GM23248 (cell line): ENCODE results near the gene CENPM. TPM values are rescaled to one million over a fixed set of nuclear protein-coding genes. Genes with fewer than 3 reads are reported as not detected.

Experiments used
- DNase-seq: peaks from one replicate; pipeline ENCODE4 v3.0.0-alpha.2; 2015
- H2AFZ ChIP-seq: fragments of 200-600 bp; sonication (generic); 2 replicates; pipeline ENCODE4 v1.6.1; 2016; ENCODE audit warnings: antibody characterized with exemption
- H3F3A ChIP-seq: fragments of 200-600 bp; sonication (generic); 2 replicates; pipeline ENCODE4 v1.6.1; 2016; ENCODE audit warnings: mild to moderate bottlenecking, antibody characterized with exemption, mixed run types; ENCODE audit not compliant: insufficient read depth
- H3K27ac ChIP-seq: fragments of 200-600 bp; sonication (generic); 2 replicates; pipeline ENCODE4 v1.5.1; 2016; ENCODE audit warnings: mild to moderate bottlenecking
- H3K27me3 ChIP-seq: fragments of 200-600 bp; sonication (generic); replicated peaks from 2 replicates; pipeline ENCODE4 v1.6.1; 2016; ENCODE audit warnings: mild to moderate bottlenecking; ENCODE audit not compliant: insufficient read depth
- H3K36me3 ChIP-seq: fragments of 200-600 bp; sonication (generic); 2 replicates; pipeline ENCODE4 v1.6.1; 2016; ENCODE audit warnings: low read depth, mild to moderate bottlenecking
- H3K4me1 ChIP-seq: fragments of 200-600 bp; sonication (generic); 2 replicates; pipeline ENCODE4 v1.6.1; 2016; ENCODE audit warnings: mild to moderate bottlenecking; ENCODE audit not compliant: insufficient read depth
- H3K4me2 ChIP-seq: fragments of 200-600 bp; sonication (generic); one replicate; pipeline ENCODE4 v1.6.1; 2016; ENCODE audit warnings: mild to moderate bottlenecking; ENCODE audit not compliant: unreplicated experiment
- H3K4me3 ChIP-seq: fragments of 200-600 bp; sonication (generic); 2 replicates; pipeline ENCODE4 v1.5.1; 2016; ENCODE audit warnings: mild to moderate bottlenecking
- H3K79me2 ChIP-seq: fragments of 200-600 bp; sonication (generic); 2 replicates; pipeline ENCODE4 v1.6.1; 2016; ENCODE audit warnings: mild to moderate bottlenecking; ENCODE audit not compliant: insufficient read depth
- H3K9ac ChIP-seq: fragments of 200-600 bp; sonication (generic); 2 replicates; pipeline ENCODE4 v1.6.1; 2016; ENCODE audit warnings: mild to moderate bottlenecking
- H3K9me2 ChIP-seq: fragments of 200-600 bp; sonication (generic); 2 replicates; pipeline ENCODE4 v1.6.1; 2016; ENCODE audit warnings: mixed run types, mild to moderate bottlenecking, moderate library complexity; ENCODE audit not compliant: insufficient read depth
- H3K9me3 ChIP-seq: fragments of 200-600 bp; sonication (generic); one replicate; pipeline ENCODE4 v1.6.1; 2017; ENCODE audit warnings: low read depth
- H4K20me1 ChIP-seq: fragments of 200-600 bp; sonication (generic); 2 replicates; pipeline ENCODE4 v1.6.0; 2016; ENCODE audit not compliant: insufficient read depth
- EZH2 ChIP-seq: fragments of 200-600 bp; sonication (generic); IDR thresholded peaks from 2 replicates; pipeline ENCODE4 v1.6.1; 2018; ENCODE audit warnings: antibody characterized with exemption, mild to moderate bottlenecking; ENCODE audit not compliant: insufficient read depth, poor library complexity, severe bottlenecking
- EZH2phosphoT487 ChIP-seq: fragments of 200-600 bp; sonication (generic); IDR thresholded peaks from 2 replicates; pipeline ENCODE4 v1.6.1; 2018; ENCODE audit warnings: antibody characterized with exemption, moderate library complexity, mild to moderate bottlenecking, low read depth; ENCODE audit not compliant: insufficient read depth
- WGBS, 2 experiments: methylation state at CpG; one replicate each; pipeline ENCODE4 v1.1.6; 2015 to 2017; ENCODE audit warnings: low lambda C conversion rate in 2 of 2, low coverage in 1 of 2; ENCODE audit errors: missing lambda C conversion rate in 2 of 2; 5-methylcytosine and 5-hydroxymethylcytosine counted together
- in situ Hi-C: fragments of 300-500 bp; cut with MboI; formaldehyde crosslinking; loops from 2 replicates; pipeline ENCODE4 v1.15.0; 2020
- polyA plus RNA-seq: library from polyadenylated mRNA; unstranded; fragments of >200 nt; fragmentation: Nextera tagmentation; extraction: Ambion mirVana; gene quantifications from 2 replicates; pipeline ENCODE4 v1.2.1, GENCODE V29; 2016
- total RNA-seq: library from RNA; depleted of rRNA; stranded (reverse); fragments of >200 nt; shearing (Covaris generic); gene quantifications from 2 replicates; pipeline ENCODE4 v1.2.3, GENCODE V29; 2014

Gene CENPM
- total and polyA plus RNA-seq, 2 experiments from 2014 or later = 5.7 to 18.9 TPM

DNA sequence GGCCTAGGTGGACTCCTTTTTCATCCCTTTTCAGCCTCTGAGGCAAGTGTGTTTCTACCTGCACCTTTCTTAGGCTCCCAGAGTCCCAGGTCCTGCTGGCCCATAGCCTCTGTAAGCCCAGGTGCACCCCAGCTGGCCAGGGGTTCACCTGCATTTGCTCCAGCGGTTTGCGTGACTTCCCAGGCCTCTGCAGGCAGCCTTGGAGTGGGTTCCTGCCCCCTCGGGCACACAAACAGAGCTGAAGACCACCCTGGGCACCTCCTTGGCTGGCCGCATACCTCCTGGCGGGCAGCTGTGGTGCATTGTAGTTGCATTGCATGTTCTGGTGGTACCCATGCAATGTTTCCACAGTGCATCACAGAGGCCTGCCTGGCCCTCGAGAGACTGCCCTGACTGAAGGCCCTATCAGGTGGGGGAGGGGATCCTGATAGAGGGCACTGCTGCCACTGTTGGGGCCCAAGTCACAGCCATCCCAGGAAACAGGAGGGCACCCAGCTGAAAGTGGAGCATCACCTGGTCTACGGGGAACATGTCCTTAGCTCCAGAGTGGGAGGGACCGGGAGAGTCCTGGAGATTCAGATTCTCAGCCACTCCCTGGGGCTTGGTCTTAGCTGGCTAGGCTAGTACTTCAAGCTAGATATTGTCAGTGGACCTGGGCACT lies 46.2 kb downstream of the CENPM start:
- Histone ChIP-seq H3K9me3 (no peaks in the 10 kb centered on the region), H3K4me2 (no peak overlapping the region), H3F3A (no peaks in the 10 kb centered on the region), H3K4me1 (peaks cover 3% of the 10 kb centered on the region; the same call in 1 of the 2 replicates), H4K20me1 (no peaks in the 10 kb centered on the region), H3K4me3 (no peak overlapping the region), H3K9ac (no peak overlapping the region), H3K79me2 (no peaks in the 10 kb centered on the region), H3K9me2 (no peaks in the 10 kb centered on the region), H3K27ac (no peak overlapping the region), H2AFZ (no peak overlapping the region), H3K36me3 (peaks cover 5% of the 10 kb centered on the region; the same call in 1 of the 2 replicates), H3K27me3 (no peaks in the 10 kb centered on the region)
- 92 to 100% methylated on average over 8 of the region's 8 CpGs for WGBS, 2 experiments
- in situ Hi-C loops = no loop called here
- DNase-seq = no peak
- TF ChIP-seq EZH2 (no peak), EZH2phosphoT487 (no peak)

DNA sequence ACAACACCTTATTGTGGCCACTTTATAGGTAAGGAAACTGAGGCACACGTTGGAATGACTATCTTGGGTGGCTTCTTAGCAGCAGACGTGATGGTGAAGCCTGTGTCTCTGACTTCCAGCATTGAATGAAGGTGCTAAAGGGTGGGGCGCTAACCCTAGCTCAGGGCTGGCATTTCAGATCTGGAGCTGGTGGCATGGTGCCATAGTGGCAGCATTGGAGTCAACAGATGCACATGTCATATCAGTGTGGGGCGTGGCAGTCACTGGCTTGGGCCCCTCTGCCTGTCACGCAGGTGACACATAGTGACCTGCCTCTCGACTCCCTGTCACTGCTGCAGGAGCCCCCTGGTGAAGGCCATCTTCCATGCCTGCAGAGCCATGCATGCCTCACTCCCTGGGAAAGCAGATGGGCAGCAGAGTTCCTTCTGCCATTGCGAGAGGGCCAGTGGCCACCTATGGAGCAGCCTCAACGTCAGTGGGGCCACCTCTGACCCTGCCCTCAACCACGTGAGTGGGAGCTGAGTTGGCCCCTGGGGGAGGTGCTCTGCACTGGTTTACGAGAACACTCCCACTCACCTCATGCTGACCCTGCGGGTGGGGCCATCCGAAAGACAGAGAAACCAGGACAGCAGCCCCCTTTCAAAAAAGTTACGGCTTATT lies 46.8 kb downstream of the CENPM start:
- Histone ChIP-seq H3K4me3 (no peak overlapping the region), H3K27ac (no peak overlapping the region), H3K36me3 (peaks cover 5% of the 10 kb centered on the region; the same call in 1 of the 2 replicates), H3K9me2 (no peaks in the 10 kb centered on the region), H2AFZ (no peak overlapping the region), H3K9me3 (no peaks in the 10 kb centered on the region), H3K27me3 (no peaks in the 10 kb centered on the region), H3K79me2 (no peaks in the 10 kb centered on the region), H3F3A (no peaks in the 10 kb centered on the region), H4K20me1 (no peaks in the 10 kb centered on the region), H3K4me1 (peaks cover 3% of the 10 kb centered on the region; the same call in 1 of the 2 replicates), H3K9ac (no peak overlapping the region), H3K4me2 (no peak overlapping the region)
- DNase-seq = no peak
- TF ChIP-seq EZH2 = no peak
- TF ChIP-seq EZH2phosphoT487 = no peak
- 81 to 84% methylated on average over 13 of the region's 13 CpGs for WGBS, 2 experiments
- in situ Hi-C loops = no loop called here

DNA sequence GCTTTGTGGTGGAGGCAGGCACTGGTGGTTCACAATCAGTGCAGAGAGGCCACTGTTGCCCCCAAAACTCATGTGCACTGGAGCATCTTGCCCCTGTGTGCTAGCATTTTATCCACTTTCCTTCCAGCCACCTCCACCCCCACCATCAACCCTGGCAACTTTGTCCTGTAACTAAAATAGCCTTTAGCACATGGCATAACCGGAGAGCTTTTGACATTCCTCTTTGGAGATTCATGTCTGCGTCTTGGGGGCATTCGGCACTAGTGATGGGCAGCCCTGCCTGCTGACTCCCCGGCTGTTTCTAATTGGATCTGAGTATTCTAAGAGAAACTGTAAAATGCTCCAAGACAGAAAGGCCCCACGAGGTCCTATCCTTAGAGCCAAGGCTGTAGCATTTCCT lies 47.8 kb downstream of the CENPM start:
- peaks cover 5% of the 10 kb centered on the region; the same call in 1 of the 2 replicates for H3K36me3 ChIP-seq
- no peak overlapping the region for H3K4me2 ChIP-seq
- no peak overlapping the region for H3K27ac ChIP-seq
- H3F3A ChIP-seq = no peaks in the 10 kb centered on the region
- no peaks in the 10 kb centered on the region for H4K20me1 ChIP-seq
- H3K9ac ChIP-seq = no peak overlapping the region
- no peak overlapping the region for H2AFZ ChIP-seq
- no peaks in the 10 kb centered on the region for H3K9me3 ChIP-seq
- no peaks in the 10 kb centered on the region for H3K27me3 ChIP-seq
- TF ChIP-seq EZH2phosphoT487 = no peak
- TF ChIP-seq EZH2 = no peak
- no peak overlapping the region for H3K4me3 ChIP-seq
- 90 to 96% methylated on average over 5 of the region's 5 CpGs for WGBS, 2 experiments
- in situ Hi-C loops = no loop called here
- H3K4me1 ChIP-seq = peaks cover 3% of the 10 kb centered on the region; the same call in 1 of the 2 replicates
- no peaks in the 10 kb centered on the region for H3K9me2 ChIP-seq
- no peak for DNase-seq
- no peaks in the 10 kb centered on the region for H3K79me2 ChIP-seq

DNA sequence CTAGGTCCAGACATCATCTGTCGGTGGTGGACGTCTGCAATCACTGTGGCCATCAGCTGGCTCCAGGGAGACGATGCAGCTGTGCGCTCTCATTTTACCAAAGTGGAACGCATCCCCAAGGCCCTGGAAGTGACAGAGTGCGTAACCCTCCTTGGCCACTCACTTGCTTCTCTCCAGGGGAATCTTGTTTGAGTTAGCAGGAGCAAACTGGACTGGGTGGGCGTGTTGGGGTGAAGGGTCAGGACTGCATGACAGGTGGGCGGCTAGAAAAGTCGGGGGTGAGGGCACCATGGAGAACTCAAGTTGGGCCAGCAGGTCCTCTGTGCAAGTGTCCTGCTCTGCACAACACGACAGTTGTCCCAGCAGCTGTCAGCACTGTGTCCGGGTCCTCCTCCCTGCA lies 48.3 kb downstream of the CENPM start:
- H3K4me1 ChIP-seq = peaks cover 3% of the 10 kb centered on the region; the same call in 1 of the 2 replicates
- H3K36me3 ChIP-seq = peaks cover 5% of the 10 kb centered on the region; the same call in 1 of the 2 replicates
- H3K9me2 ChIP-seq = no peaks in the 10 kb centered on the region
- no peak for DNase-seq
- H2AFZ ChIP-seq = no peak overlapping the region
- no peak overlapping the region for H3K4me3 ChIP-seq
- no peaks in the 10 kb centered on the region for H3K27me3 ChIP-seq
- H4K20me1 ChIP-seq = no peaks in the 10 kb centered on the region
- no peak overlapping the region for H3K4me2 ChIP-seq
- no peaks in the 10 kb centered on the region for H3K9me3 ChIP-seq
- H3K79me2 ChIP-seq = no peaks in the 10 kb centered on the region
- H3F3A ChIP-seq = no peaks in the 10 kb centered on the region
- 91 to 92% methylated on average over 11 of the region's 11 CpGs for WGBS, 2 experiments
- in situ Hi-C loops = no loop called here
- H3K9ac ChIP-seq = no peak overlapping the region
- no peak for TF ChIP-seq EZH2phosphoT487
- TF ChIP-seq EZH2 = no peak
- no peak overlapping the region for H3K27ac ChIP-seq
